ENCODE results near the gene SLC32A1.

DNA sequence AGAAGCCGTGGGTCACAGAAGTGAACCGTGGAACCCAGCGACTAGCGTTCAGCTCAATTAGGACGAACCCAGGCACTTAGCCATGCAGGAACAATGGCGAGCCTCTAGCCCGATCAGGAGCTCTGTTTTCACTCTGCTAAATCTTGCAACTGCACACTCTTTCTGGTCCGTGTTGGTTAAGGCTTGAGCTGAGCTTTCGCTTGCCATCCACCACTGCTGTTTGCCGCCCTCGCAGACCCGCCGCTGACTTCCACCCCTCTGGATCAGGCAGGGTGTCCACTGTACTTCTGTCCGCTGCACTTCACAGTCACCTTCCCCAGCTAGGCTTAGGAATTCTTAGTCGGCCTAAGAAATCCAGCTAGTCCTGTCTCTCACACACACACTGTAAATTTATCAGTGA is 25.7 kb upstream of the SLC32A1 start:
- TF ChIP-seq, protein P1, sequence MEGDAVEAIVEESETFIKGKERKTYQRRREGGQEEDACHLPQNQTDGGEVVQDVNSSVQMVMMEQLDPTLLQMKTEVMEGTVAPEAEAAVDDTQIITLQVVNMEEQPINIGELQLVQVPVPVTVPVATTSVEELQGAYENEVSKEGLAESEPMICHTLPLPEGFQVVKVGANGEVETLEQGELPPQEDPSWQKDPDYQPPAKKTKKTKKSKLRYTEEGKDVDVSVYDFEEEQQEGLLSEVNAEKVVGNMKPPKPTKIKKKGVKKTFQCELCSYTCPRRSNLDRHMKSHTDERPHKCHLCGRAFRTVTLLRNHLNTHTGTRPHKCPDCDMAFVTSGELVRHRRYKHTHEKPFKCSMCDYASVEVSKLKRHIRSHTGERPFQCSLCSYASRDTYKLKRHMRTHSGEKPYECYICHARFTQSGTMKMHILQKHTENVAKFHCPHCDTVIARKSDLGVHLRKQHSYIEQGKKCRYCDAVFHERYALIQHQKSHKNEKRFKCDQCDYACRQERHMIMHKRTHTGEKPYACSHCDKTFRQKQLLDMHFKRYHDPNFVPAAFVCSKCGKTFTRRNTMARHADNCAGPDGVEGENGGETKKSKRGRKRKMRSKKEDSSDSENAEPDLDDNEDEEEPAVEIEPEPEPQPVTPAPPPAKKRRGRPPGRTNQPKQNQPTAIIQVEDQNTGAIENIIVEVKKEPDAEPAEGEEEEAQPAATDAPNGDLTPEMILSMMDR (conservative IDR thresholded peaks at IDR 0.05) = no peak
- no peak for TF ChIP-seq ZFX (IDR thresholded peaks at IDR 0.05)
